Neuronal stem cell (in vitro differentiated cells): ENCODE results near the gene SCAMP3.
"Not testable (repeated sequence)": the region's sequence is repeated elsewhere in the genome, so short reads cannot be mapped to it uniquely, and the experiment has no call there.

Experiments used
- DNase-seq: peaks from one replicate; pipeline ENCODE4 v3.0.0-alpha.2; 2013; ENCODE audit warnings: low spot score
- H2AFZ ChIP-seq: one replicate; pipeline ENCODE4 v1.6.1; 2013; ENCODE audit warnings: mild to moderate bottlenecking, low read length, inconsistent platforms
- H2AK5ac ChIP-seq: 2 replicates; pipeline ENCODE4 v1.6.1; 2013; ENCODE audit warnings: low read depth, mild to moderate bottlenecking, inconsistent platforms, low read length, moderate library complexity, mixed read lengths
- H2BK120ac ChIP-seq: 2 replicates; pipeline ENCODE4 v1.6.1; 2013; ENCODE audit warnings: low read depth, mild to moderate bottlenecking, inconsistent platforms, low read length, moderate library complexity, mixed read lengths
- H2BK12ac ChIP-seq: one replicate; pipeline ENCODE4 v1.6.1; 2013; ENCODE audit warnings: low read length, inconsistent platforms
- H2BK15ac ChIP-seq: 2 replicates; pipeline ENCODE4 v1.6.1; 2013; ENCODE audit warnings: mild to moderate bottlenecking, low read length, inconsistent platforms, mixed read lengths
- H2BK5ac ChIP-seq: one replicate; pipeline ENCODE4 v1.6.1; 2013; ENCODE audit warnings: inconsistent platforms, mild to moderate bottlenecking, low read length, moderate library complexity
- H3K14ac ChIP-seq: one replicate; pipeline ENCODE4 v1.6.1; 2013; ENCODE audit warnings: low read length, inconsistent platforms
- H3K18ac ChIP-seq: 2 replicates; pipeline ENCODE4 v1.6.1; 2013; ENCODE audit warnings: low read length, inconsistent platforms
- H3K23ac ChIP-seq: 2 replicates; pipeline ENCODE4 v1.6.1; 2013; ENCODE audit warnings: low read depth, mild to moderate bottlenecking, mixed read lengths, low read length, inconsistent platforms; ENCODE audit not compliant: poor library complexity
- H3K27ac ChIP-seq: replicated peaks from 3 replicates; pipeline ENCODE4 v1.5.1; 2013; ENCODE audit warnings: low read length, inconsistent platforms
- H3K27me3 ChIP-seq, 3 experiments: 2 replicates each; pipeline ENCODE4 v1.6.1; 2013; ENCODE audit warnings: low read length in 3 of 3, mild to moderate bottlenecking in 2 of 3, inconsistent platforms in 1 of 3, low read depth in 1 of 3, mixed read lengths in 1 of 3, moderate library complexity in 1 of 3; ENCODE audit not compliant: control insufficient read depth in 3 of 3, insufficient read depth in 3 of 3
- H3K36me3 ChIP-seq, 2 donors: replicated peaks in 1 of 2; 2 replicates each; pipeline ENCODE4 v1.6.1; 2013; ENCODE audit warnings: low read length in 2 of 2; ENCODE audit not compliant: control insufficient read depth in 2 of 2, insufficient read depth in 2 of 2
- H3K4ac ChIP-seq: 2 replicates; pipeline ENCODE4 v1.6.1; 2013; ENCODE audit warnings: inconsistent platforms, mild to moderate bottlenecking, low read length, moderate library complexity
- H3K4me1 ChIP-seq, 2 donors: 1 replicate in 1 of 2; 2 replicates in 1 of 2; pipeline ENCODE4 v1.6.1; 2013; ENCODE audit warnings: low read length in 2 of 2, low read depth in 1 of 2; ENCODE audit not compliant: control insufficient read depth in 2 of 2, insufficient read depth in 1 of 2
- H3K4me2 ChIP-seq: one replicate; pipeline ENCODE4 v1.6.1; 2013; ENCODE audit warnings: mild to moderate bottlenecking, low read length, inconsistent platforms; ENCODE audit not compliant: insufficient read depth, poor library complexity, severe bottlenecking
- H3K4me3 ChIP-seq, 2 donors: 2 replicates each; pipeline ENCODE4 v1.5.1; 2013; ENCODE audit warnings: low read length in 2 of 2, mild to moderate bottlenecking in 2 of 2, inconsistent platforms in 1 of 2, moderate library complexity in 1 of 2
- H3K79me1 ChIP-seq: one replicate; pipeline ENCODE4 v1.6.1; 2013; ENCODE audit warnings: low read depth, mild to moderate bottlenecking, inconsistent platforms, low read length, moderate library complexity
- H3K9ac ChIP-seq: one replicate; pipeline ENCODE4 v1.6.1; 2013; ENCODE audit warnings: mild to moderate bottlenecking, low read depth, low read length, inconsistent platforms; ENCODE audit not compliant: poor library complexity
- H3K9me3 ChIP-seq, 2 donors: replicated peaks in 1 of 2; 2 replicates each; pipeline versions ENCODE3 to v1.6.1; 2013; ENCODE audit warnings: low read length in 2 of 2, mild to moderate bottlenecking in 2 of 2, inconsistent platforms in 1 of 2, low read depth in 1 of 2, mixed read lengths in 1 of 2, moderate library complexity in 1 of 2; ENCODE audit not compliant: control insufficient read depth in 2 of 2, insufficient read depth in 1 of 2
- H4K8ac ChIP-seq: one replicate; pipeline ENCODE4 v1.6.1; 2013; ENCODE audit warnings: low read depth, mild to moderate bottlenecking, inconsistent platforms, low read length, moderate library complexity
- H4K91ac ChIP-seq: one replicate; pipeline ENCODE4 v1.6.1; 2013; ENCODE audit warnings: low read length, low read depth, mild to moderate bottlenecking, inconsistent platforms; ENCODE audit not compliant: poor library complexity
- WGBS, 2 donors: extraction: QIAGEN DNeasy Blood & Tissue Kit; methylation state at CpG; one replicate each; pipeline ENCODE4 v1.1.7; 2013; ENCODE audit warnings: missing lambda C conversion rate in 2 of 2, mixed read lengths in 1 of 2; ENCODE audit not compliant: insufficient read length in 2 of 2, insufficient replicate concordance in 1 of 2; ENCODE audit errors: extremely low coverage in 2 of 2; 5-methylcytosine and 5-hydroxymethylcytosine counted together

SCAMP3 gene

DNA sequence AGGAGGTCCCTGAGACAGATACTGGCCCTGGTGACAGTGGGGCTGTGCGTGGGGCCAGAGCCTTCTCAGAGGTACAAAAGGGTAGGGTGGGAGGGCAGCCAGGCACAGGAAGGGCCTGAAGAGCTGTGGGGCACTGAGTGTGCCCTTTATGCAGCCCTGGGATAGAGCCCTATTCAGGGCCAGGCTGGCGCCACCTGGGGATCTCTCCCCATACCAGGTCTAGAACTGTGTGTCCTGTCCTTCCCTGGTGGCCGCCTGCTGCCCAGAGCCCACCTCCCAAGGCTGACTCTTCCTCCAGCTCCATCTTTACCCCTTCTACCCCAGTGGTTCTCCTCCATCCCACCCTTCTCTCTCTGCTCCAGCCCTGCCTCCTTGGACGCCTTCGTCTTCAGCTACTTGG, 28.7 kb downstream of the SCAMP3 start:
- H2BK120ac ChIP-seq, H2BK15ac ChIP-seq, H3K4me2 ChIP-seq, H3K9ac ChIP-seq, H3K18ac ChIP-seq, H4K8ac ChIP-seq, H3K9me3 ChIP-seq, H4K91ac ChIP-seq, H3K79me1 ChIP-seq, H2AK5ac ChIP-seq, H3K4me1 ChIP-seq, H3K4me3 ChIP-seq, H3K4ac ChIP-seq, H3K27me3 ChIP-seq, H3K23ac ChIP-seq, H2BK5ac ChIP-seq, H3K27ac ChIP-seq, H2BK12ac ChIP-seq, H3K14ac ChIP-seq, DNase-seq, H2AFZ ChIP-seq: not testable (repeated sequence)
- WGBS, 2 donors: no CpG with 5 or more reads among the region's 5 CpGs
- peaks cover 5 to 24% of the 10 kb centered on the region in 2 donors for H3K36me3 ChIP-seq

GRCh38 chr1:155232001-155232978, 29.9 kb downstream of the SCAMP3 start:
- not testable (repeated sequence) for H3K4me3 ChIP-seq, H3K4me1 ChIP-seq, H3K9ac ChIP-seq, H2BK5ac ChIP-seq, H4K91ac ChIP-seq, H3K27ac ChIP-seq, H3K18ac ChIP-seq, H3K9me3 ChIP-seq, H3K4ac ChIP-seq, DNase-seq, H3K27me3 ChIP-seq, H2BK15ac ChIP-seq, H3K23ac ChIP-seq, H2AK5ac ChIP-seq, H2BK120ac ChIP-seq, H2AFZ ChIP-seq, H3K14ac ChIP-seq, H2BK12ac ChIP-seq, H3K4me2 ChIP-seq, H3K79me1 ChIP-seq, H4K8ac ChIP-seq
- H3K36me3 ChIP-seq: peaks cover 5 to 18% of the 10 kb centered on the region in 2 donors
- WGBS, 2 donors: no CpG with 5 or more reads among the region's 13 CpGs

DNA sequence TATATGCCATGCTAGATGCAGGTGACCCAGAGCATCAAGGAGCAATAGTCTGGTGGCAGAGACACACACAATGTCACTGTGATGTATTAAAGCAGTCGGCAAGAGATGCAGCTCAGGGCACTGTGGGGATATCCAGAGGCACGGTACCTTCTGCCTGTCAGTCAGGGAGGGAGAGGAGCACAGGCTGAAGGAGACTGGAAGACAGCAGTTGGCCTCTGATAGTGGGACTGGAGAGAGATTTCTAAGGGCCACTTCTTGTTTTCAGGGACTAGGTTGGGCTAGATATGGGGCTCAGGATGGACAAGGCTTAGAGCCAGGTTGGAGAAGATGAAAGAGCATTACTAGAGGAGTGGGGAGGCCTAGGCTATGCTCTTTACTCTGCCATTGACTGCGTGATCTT, 30.9 kb downstream of the SCAMP3 start:
- H3K9ac ChIP-seq: peak overlapping the region; percentile 38
- not testable (repeated sequence) for H2AFZ ChIP-seq, H2BK120ac ChIP-seq, H2AK5ac ChIP-seq, DNase-seq, H3K36me3 ChIP-seq, H3K9me3 ChIP-seq, H3K27ac ChIP-seq, H3K14ac ChIP-seq, H3K27me3 ChIP-seq, H3K4me3 ChIP-seq, H3K4ac ChIP-seq, H2BK5ac ChIP-seq, H3K79me1 ChIP-seq, H3K23ac ChIP-seq, H3K4me1 ChIP-seq, H4K91ac ChIP-seq, H2BK12ac ChIP-seq, H4K8ac ChIP-seq, H2BK15ac ChIP-seq, H3K4me2 ChIP-seq, H3K18ac ChIP-seq
- WGBS, 2 donors: no CpG with 5 or more reads among the region's 3 CpGs

- no peak overlapping the region for H2BK15ac ChIP-seq
- H3K23ac ChIP-seq: no peak overlapping the region
These were observed 34.1 kb downstream of the SCAMP3 start for GRCh38 chr1:155228096-155228427.

More at GRCh38 chr1:155228096-155228427, 34.1 kb downstream of the SCAMP3 start:
- Histone ChIP-seq H3K18ac (peak overlapping the region; percentile 39), H4K91ac (no peak overlapping the region), H3K27me3 (no peaks in the 10 kb centered on the region), H3K9me3 (no peaks in the 10 kb centered on the region), H3K36me3 (peaks cover 3 to 27% of the 10 kb centered on the region in 2 donors), H3K4me1 (peaks cover 12% of the 10 kb centered on the region in 2 donors), H2AK5ac (no peak overlapping the region), H2BK5ac (no peak overlapping the region), H2BK120ac (no peak overlapping the region), H3K4ac (no peak overlapping the region), H3K4me2 (peak overlapping the region; percentile 63), H2BK12ac (no peak overlapping the region), H3K9ac (peak overlapping the region; percentile 63), H4K8ac (peak overlapping the region; percentile 21), H3K14ac (no peak overlapping the region), H2AFZ (peak overlapping the region; percentile 79), H3K4me3 (peak overlapping the region in 1 of 2 donors; percentile 54), H3K79me1 (peaks cover 3% of the 10 kb centered on the region), H3K27ac (peak overlapping the region; percentile 85)
- WGBS, 2 donors: no CpG with 5 or more reads among the region's 9 CpGs
- DNase-seq: no peak
